Stomach (tissue), 4 donors: ENCODE measurements around the gene GRIA1.

Experiments used
- EP300 ChIP-seq: sonication (generic); formaldehyde crosslinking; IDR thresholded peaks from one replicate; pipeline ENCODE4 v1.6.1; 2017; ENCODE audit warnings: antibody characterized with exemption
- POLR2A ChIP-seq, 4 donors: fragments of 450-650 bp; IDR thresholded peaks; one replicate each; pipeline ENCODE4 v1.6.1; 2016; ENCODE audit warnings: antibody characterized with exemption in 4 of 4, control low read depth in 2 of 4, mild to moderate bottlenecking in 1 of 4, moderate library complexity in 1 of 4
- POLR2AphosphoS5 ChIP-seq, 3 donors: sonication (generic); formaldehyde crosslinking; IDR thresholded peaks; one replicate each; pipeline ENCODE4 v1.6.1; 2016; ENCODE audit warnings: antibody characterized with exemption in 3 of 3
- TF ChIP-seq, protein P1 (sequence below), 7 experiments: fragments of 450-650 bp in 4 of 7; fragments of 200-600 bp in 3 of 7; sonication (generic) in 3 of 7; IDR thresholded peaks; one replicate each; pipeline ENCODE4 v1.5.1; 2016 to 2019; ENCODE audit warnings: antibody characterized with exemption in 7 of 7, control low read depth in 2 of 7, mild to moderate bottlenecking in 1 of 7

DNA sequence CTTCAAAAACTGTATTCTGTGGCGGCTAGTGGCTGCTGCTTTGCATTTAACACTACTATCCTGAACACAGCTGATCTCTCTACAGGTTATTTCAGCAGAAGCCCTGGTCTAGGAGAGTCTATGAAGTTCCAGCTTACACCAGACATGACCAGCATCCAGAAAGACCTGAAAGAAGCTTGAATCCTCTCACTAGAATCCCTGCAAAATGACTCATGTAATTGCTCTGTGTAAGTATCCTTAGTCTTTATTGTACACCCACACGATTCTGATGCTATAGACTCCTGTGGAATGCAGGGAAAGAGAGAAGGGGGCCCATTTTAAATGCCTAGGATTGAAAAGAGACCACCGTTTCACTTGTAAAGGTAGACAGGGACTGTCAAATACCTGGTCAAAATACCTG, 859 bp upstream of the GRIA1 start:
- TF ChIP-seq POLR2AphosphoS5 (IDR thresholded peaks at IDR 0.05): no peak
- TF ChIP-seq, protein P1, sequence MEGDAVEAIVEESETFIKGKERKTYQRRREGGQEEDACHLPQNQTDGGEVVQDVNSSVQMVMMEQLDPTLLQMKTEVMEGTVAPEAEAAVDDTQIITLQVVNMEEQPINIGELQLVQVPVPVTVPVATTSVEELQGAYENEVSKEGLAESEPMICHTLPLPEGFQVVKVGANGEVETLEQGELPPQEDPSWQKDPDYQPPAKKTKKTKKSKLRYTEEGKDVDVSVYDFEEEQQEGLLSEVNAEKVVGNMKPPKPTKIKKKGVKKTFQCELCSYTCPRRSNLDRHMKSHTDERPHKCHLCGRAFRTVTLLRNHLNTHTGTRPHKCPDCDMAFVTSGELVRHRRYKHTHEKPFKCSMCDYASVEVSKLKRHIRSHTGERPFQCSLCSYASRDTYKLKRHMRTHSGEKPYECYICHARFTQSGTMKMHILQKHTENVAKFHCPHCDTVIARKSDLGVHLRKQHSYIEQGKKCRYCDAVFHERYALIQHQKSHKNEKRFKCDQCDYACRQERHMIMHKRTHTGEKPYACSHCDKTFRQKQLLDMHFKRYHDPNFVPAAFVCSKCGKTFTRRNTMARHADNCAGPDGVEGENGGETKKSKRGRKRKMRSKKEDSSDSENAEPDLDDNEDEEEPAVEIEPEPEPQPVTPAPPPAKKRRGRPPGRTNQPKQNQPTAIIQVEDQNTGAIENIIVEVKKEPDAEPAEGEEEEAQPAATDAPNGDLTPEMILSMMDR (IDR thresholded peaks at IDR 0.05): no peak
- no peak for TF ChIP-seq EP300
- TF ChIP-seq POLR2A (IDR thresholded peaks at IDR 0.05): no peak
